Astrocyte of the spinal cord (primary cell): ENCODE results near the gene TSSK6.

ENCODE experiments used
- DNase-seq: peaks from one replicate; pipeline ENCODE4 v3.0.0; 2011; ENCODE audit warnings: low read depth, low spot score
- H3K4me3 ChIP-seq: 2 replicates; pipeline ENCODE4 v1.5.1; 2011; ENCODE audit warnings: low read depth, mild to moderate bottlenecking, low read length, moderate library complexity
- in situ Hi-C: cut with HindIII; loops from 2 replicates; pipeline ENCODE4 v1.10.0; 2017; ENCODE audit warnings: low sequenced_read_pairs
- TF ChIP-seq, protein P1 (sequence below): IDR thresholded peaks from 2 replicates; pipeline ENCODE4 v1.5.1; 2012; ENCODE audit warnings: low read depth, mild to moderate bottlenecking, low read length, inconsistent platforms

Gene TSSK6

DNA sequence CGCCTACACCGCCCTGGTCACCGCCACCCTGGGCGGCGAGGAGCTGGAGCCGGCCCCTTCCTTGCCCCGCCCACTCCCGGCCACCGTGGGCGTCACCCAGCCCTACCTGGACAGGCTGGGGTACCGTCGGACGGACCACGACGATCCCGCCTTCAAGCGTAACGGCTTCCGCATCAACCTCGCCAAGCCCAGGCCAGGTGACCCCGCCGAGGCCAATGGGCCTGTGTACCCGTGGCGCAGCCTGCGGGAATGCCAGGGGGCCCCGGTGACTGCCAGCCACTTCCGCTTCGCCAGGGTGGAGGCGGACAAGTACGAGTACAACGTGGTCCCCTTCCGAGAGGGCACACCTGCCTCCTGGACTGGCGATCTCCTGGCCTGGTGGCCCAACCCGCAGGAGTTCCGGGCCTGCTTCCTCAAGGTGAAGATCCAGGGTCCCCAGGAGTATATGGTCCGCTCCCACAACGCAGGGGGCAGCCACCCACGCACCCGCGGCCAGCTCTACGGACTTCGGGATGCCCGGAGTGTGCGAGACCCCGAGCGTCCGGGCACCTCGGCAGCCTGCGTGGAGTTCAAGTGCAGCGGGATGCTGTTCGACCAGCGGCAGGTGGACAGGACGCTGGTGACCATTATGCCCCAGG lies 29.7 kb upstream of the TSSK6 start:
- in situ Hi-C loops, result no loop called here
- DNase-seq, result no peak
- TF ChIP-seq, protein P1, sequence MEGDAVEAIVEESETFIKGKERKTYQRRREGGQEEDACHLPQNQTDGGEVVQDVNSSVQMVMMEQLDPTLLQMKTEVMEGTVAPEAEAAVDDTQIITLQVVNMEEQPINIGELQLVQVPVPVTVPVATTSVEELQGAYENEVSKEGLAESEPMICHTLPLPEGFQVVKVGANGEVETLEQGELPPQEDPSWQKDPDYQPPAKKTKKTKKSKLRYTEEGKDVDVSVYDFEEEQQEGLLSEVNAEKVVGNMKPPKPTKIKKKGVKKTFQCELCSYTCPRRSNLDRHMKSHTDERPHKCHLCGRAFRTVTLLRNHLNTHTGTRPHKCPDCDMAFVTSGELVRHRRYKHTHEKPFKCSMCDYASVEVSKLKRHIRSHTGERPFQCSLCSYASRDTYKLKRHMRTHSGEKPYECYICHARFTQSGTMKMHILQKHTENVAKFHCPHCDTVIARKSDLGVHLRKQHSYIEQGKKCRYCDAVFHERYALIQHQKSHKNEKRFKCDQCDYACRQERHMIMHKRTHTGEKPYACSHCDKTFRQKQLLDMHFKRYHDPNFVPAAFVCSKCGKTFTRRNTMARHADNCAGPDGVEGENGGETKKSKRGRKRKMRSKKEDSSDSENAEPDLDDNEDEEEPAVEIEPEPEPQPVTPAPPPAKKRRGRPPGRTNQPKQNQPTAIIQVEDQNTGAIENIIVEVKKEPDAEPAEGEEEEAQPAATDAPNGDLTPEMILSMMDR, result no peak
- H3K4me3 ChIP-seq, result no peak overlapping the region

DNA sequence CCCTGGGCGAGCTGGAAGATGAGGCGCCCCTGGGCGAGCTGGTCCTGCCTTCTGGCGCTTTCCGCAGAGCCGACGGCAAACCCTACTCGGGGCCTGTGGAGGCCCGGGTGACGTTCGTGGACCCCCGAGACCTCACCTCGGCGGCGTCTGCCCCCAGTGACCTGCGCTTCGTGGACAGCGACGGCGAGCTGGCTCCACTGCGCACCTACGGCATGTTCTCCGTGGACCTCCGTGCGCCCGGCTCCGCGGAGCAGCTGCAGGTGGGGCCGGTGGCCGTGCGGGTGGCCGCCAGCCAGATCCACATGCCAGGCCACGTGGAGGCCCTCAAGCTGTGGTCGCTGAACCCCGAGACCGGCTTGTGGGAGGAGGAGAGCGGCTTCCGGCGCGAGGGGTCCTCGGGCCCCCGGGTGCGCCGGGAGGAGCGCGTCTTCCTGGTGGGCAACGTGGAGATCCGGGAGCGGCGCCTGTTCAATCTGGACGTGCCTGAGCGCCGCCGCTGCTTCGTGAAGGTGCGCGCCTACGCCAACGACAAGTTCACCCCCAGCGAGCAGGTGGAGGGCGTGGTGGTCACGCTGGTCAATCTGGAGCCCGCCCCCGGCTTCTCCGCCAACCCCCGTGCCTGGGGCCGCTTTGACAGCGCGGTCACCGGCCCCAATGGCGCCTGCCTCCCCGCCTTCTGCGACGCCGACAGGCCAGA lies 29.1 kb upstream of the TSSK6 start:
- DNase-seq, result no peak
- TF ChIP-seq, protein P1, result no peak
- in situ Hi-C loops, result no loop called here
- H3K4me3 ChIP-seq, result no peak overlapping the region

DNA sequence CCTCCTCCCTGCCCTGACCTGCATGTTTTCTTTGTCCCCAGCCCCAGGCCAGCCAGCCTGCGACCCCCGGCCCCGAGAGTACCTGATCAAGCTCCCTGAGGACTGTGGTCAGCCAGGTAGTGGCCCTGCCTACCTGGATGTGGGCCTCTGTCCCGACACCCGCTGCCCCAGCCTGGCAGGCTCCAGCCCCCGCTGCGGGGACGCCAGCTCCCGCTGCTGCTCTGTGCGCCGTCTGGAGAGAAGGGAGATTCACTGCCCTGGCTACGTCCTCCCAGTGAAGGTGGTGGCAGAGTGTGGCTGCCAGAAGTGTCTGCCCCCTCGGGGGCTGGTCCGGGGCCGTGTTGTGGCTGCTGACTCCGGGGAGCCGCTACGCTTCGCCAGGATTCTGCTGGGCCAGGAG lies 28.3 kb upstream of the TSSK6 start:
- TF ChIP-seq, protein P1, result no peak
- DNase-seq, result no peak
- H3K4me3 ChIP-seq, result no peak overlapping the region
- in situ Hi-C loops, result no loop called here

DNA sequence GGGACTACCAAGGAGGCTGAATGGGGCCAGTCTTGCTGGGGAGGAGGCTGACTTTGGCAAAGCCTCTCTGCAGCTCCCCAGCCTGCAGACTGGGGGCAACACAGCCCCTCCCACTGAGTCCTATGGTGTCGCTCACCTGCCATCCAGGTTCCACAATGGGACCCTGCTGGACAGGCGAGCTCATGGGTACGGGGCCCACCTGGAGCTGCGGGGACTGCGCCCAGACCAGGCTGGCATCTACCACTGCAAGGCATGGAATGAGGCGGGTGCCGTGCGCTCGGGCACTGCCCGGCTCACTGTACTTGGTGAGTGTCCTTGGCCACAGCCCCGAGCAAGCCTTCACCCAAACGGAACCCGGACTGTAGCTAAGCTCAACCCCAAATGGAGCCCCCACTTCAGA lies 27.8 kb upstream of the TSSK6 start:
- H3K4me3 ChIP-seq, result no peak overlapping the region
- in situ Hi-C loops, result no loop called here
- TF ChIP-seq, protein P1, result no peak
- no peak for DNase-seq

DNA sequence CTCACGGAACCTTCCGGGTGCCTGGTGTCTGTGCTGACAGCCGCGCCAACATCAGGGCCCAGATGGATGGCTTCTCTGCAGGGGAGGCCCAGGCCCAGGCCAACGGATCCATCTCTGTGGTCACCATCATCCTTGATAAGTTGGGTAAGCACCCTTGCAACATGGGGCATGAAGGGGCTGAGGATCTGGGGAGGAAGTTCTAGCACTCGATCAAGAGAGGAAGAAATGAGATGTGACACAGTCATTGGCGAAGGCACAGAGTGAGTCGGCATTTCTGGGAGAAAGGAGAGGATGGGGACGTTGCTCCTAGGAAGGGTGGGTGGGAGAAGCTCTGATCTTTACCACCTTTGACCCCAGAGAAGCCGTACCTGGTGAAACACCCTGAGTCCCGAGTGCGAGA lies 27.2 kb upstream of the TSSK6 start:
- H3K4me3 ChIP-seq, result no peak overlapping the region
- DNase-seq, result no peak
- TF ChIP-seq, protein P1, result no peak
- in situ Hi-C loops, result no loop called here

DNA sequence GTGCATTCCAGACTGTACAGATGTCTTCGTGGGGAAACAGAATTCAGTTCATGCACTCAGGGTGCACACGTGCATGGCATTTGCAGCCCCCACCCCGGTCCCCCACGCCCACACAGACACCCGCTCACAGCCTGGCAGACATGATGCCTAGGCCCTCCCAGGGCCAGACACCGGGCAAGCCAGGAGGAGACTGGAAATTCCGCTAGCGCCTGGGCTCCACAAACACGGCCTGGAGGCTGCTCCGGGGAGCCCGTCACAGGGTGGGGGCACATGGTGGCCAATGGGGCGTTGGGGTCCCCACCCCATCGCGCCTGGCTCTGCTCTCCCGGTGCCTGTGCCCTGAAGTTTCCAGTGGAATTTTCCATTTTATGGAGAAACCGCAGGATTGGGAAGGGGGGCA lies 26.3 kb upstream of the TSSK6 start:
- in situ Hi-C loops, result no loop called here
- DNase-seq, result no peak
- no peak overlapping the region for H3K4me3 ChIP-seq
- TF ChIP-seq, protein P1, result no peak
